Cerebellar nuclear complex (tissue), 1 donor: Measurements from ENCODE around the gene PCDHB14.
"Not testable (repeated sequence)": the region's sequence is repeated elsewhere in the genome, so short reads cannot be mapped to it uniquely, and the experiment has no call there.

Source experiments
- DNase-seq, 2 experiments: peaks; one replicate each; lab custom pipeline; 2025; lab: John Stamatoyannopoulos, UW

PCDHB14 gene

DNA sequence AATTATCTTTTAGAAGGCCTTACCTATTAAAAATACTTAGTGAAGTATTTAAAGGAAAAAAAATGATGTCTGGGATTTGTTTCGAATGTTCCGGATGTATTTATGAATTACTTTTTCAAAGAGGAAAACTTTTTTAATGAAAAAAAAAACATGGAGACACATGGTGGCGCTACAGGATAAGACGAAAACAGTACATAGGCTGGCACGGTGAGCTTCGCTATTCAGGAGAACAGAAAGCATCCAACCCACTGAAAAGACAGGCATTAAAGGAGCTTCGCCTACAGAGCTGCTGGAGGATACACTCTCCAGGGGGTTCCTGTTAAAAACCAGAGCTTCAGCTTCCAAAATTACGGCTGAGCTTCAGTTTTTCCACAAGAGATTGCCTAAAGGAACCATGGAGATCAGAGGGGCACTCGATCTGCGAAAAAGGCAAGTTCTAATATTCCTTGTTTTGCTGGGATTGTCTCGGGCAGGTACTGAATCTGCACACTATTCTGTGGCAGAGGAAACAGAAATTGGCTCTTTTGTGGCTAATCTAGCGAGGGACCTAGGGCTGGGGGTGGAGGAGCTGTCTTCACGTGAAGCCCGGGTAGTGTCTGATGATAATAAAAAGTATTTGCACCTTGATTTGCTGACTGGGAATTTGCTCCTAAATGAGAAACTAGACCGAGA lies at the start of gene PCDHB14:
PCDHB14 (plus strand) TSS at position 232 of the 672 bp plus-strand sequence; CDS start at position 395, 163 bp downstream.
- no peak for DNase-seq

DNA sequence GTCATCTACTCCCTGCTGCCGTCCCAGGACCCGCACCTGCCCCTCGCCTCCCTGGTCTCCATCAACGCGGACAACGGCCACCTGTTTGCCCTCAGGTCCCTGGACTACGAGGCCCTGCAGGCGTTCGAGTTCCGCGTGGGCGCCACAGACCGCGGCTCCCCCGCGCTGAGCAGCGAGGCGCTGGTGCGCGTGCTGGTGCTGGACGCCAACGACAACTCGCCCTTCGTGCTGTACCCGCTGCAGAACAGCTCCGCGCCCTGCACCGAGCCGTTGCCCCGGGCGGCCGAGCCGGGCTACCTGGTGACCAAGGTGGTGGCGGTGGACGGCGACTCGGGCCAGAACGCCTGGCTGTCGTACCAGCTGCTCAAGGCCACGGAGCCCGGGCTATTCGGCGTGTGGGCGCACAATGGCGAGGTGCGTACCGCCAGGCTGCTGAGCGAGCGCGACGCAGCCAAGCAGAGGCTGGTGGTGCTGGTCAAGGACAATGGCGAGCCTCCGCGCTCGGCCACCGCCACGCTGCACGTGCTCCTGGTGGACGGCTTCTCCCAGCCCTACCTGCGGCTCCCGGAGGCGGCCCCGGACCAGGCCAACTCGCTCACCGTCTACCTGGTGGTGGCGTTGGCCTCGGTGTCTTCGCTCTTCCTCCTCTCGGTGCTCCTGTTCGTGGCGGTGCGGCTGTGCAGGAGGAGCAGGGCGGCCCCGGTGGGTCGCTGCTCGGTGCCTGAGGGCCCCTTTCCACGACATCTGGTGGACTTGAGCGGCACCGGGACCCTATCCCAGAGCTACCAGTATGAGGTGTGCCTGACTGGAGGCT lies 48.6 kb upstream of the PCDHB14 start:
- not testable (repeated sequence) for DNase-seq

DNA sequence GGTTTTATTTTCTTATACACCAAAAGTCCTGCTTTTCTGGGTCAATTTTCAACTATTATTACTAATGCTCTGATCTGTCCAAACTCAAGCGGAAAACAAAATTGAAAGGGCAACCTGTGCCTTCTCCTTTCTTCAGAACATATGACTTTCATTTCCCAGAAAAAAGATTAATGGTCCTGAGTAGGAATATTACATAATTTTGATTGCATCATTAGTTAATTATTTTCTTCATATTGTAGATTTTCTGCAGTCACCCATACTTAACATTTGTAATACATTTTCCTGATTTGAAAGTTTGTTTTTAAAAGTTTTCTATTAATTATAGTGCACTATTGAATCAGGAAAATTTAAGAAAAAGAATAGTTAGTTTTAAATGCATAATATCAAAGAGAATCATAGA lies 47.2 kb upstream of the PCDHB14 start:
- DNase-seq: no peak

DNA sequence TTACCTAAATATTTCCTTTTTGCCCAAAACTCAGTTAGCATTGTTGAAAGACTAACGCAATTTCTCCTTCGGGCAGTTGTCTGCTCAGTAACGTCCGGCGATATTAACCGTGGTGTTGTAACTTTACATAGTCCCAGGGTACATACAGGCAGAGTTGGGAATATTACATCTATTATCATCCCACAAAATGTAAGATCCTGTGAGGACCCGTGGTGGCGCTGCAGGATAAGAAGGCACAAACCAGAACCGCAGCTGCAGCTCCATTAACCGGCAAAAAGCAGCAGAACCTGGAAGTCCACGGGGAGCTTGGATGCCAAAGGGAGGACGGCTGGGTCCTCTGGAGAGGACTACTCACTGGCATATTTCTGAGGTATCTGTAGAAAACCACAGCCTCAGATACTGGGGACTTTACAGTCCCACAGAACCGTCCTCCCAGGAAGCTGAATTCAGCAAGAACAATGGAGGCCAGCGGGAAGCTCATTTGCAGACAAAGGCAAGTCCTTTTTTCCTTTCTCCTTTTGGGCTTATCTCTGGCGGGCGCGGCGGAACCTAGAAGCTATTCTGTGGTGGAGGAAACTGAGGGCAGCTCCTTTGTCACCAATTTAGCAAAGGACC lies 45.5 kb upstream of the PCDHB14 start, which contains the start of gene PCDHB8:
PCDHB8 (plus strand) TSS at position 214 of the 615 bp plus-strand sequence; CDS start at position 459, 245 bp downstream.
- not testable (repeated sequence) for DNase-seq

DNA sequence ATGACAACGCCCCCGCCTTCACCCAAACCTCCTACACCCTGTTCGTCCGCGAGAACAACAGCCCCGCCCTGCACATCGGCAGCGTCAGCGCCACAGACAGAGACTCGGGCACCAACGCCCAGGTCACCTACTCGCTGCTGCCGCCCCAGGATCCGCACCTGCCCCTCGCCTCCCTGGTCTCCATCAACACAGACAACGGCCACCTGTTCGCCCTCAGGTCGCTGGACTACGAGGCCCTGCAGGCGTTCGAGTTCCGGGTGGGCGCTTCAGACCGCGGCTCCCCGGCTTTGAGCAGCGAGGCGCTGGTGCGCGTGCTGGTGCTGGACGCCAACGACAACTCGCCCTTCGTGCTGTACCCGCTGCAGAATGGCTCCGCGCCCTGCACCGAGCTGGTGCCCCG lies 43.8 kb upstream of the PCDHB14 start:
- not testable (repeated sequence) for DNase-seq

DNA sequence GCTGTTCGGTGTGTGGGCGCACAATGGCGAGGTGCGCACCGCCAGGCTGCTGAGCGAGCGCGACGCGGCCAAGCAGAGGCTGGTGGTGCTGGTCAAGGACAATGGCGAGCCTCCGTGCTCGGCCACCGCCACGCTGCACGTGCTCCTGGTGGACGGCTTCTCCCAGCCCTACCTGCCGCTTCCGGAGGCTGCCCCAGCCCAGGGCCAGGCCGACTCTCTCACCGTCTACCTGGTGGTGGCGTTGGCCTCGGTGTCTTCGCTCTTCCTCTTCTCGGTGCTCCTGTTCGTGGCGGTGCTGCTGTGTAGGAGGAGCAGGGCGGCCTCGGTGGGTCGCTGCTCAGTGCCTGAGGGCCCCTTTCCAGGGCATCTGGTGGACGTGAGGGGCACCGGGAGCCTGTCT lies 43.3 kb upstream of the PCDHB14 start:
- not testable (repeated sequence) for DNase-seq

DNA sequence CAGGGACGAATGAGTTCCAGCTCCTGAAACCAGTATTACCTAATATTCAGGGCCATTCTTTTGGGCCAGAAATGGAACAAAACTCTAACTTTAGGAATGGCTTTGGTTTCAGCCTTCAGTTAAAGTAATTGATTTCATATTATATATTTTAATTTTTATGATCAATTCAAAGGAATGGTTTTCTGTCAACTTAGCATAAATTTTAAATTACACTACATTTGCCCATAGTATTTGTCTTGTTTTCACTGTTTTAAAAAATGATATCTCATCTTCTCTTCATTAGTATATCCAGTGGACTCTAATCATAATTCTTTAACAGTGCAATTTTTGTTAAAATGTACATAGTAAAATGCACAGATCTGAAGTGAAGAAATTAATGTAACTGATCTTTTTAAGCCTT lies 42.8 kb upstream of the PCDHB14 start:
- DNase-seq: no peak

DNA sequence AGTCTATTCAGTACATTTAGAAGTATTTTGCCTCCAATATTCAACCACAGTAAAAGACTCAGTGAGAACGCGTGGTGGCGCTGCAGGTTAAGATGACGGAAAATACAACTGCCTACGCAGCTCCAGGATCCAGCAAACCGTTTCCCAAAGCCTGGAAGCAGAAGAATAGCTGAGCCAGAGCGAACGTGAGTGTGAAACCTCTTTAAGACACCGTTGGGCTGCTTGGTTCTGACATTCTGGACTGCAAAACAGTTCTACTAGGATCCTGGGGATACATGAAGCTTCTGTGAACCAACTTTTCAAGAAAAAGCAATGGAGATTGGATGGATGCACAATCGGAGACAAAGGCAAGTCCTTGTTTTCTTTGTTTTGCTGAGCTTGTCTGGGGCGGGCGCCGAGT lies 40.9 kb upstream of the PCDHB14 start, which contains the start of gene PCDHB16:
PCDHB16 (plus strand) TSS at position 140 of the 400 bp plus-strand sequence; CDS start at position 313, 173 bp downstream.
- DNase-seq: no peak

DNA sequence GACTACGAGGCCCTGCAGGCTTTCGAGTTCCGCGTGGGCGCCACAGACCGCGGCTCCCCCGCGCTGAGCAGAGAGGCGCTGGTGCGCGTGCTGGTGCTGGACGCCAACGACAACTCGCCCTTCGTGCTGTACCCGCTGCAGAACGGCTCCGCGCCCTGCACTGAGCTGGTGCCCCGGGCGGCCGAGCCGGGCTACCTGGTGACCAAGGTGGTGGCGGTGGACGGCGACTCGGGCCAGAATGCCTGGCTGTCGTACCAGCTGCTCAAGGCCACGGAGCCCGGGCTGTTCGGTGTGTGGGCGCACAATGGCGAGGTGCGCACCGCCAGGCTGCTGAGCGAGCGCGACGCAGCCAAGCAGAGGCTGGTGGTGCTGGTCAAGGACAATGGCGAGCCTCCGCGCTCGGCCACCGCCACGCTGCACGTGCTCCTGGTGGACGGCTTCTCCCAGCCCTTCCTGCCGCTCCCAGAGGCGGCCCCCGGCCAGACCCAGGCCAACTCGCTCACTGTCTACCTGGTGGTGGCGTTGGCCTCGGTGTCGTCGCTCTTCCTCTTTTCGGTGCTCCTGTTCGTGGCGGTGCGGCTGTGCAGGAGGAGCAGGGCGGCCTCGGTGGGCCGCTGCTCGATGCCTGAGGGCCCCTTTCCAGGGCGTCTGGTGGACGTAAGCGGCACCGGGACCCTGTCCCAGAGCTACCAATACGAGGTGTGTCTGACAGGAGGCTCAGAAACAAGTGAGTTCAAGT lies 38.9 kb upstream of the PCDHB14 start:
- DNase-seq: not testable (repeated sequence)

DNA sequence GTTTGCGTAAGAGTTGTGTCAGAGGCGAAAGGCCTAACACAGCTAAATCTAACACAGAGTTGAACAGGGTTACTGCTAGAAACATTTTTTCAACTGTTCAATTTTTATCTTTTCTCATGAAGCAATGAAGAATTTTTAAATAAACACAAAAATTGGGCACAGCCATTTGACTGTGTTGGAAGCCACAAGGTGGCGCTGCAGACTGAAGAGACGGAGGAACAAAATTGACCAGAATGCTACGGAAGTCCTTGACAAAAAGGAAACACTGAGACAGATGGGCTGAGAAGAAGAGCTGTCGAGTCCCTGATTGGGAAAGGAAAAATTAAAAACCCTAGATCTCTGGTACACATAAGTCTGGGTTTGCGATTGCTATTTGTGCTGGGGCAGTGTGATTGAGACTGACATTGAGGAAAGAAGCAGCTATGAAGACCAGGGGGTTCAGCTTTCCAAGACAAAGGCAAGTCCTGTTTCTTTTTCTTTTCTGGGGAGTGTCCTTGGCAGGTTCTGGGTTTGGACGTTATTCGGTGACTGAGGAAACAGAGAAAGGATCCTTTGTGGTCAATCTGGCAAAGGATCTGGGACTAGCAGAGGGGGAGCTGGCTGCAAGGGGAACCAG lies 36.1 kb upstream of the PCDHB14 start, which contains the start of gene PCDHB9:
PCDHB9 (plus strand) TSS at position 265 of the 616 bp plus-strand sequence; CDS start at position 423, 158 bp downstream.
- DNase-seq: no peak

DNA sequence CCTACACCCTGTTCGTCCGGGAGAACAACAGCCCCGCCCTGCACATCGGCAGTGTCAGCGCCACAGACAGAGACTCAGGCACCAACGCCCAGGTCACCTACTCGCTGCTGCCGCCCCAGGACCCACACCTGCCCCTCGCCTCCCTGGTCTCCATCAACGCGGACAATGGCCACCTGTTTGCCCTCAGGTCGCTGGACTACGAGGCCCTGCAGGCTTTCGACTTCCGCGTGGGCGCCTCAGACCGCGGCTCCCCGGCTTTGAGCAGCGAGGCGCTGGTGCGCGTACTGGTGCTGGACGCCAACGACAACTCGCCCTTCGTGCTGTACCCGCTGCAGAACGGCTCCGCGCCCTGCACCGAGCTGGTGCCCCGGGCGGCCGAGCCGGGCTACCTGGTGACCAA lies 34.5 kb upstream of the PCDHB14 start:
- not testable (repeated sequence) for DNase-seq

DNA sequence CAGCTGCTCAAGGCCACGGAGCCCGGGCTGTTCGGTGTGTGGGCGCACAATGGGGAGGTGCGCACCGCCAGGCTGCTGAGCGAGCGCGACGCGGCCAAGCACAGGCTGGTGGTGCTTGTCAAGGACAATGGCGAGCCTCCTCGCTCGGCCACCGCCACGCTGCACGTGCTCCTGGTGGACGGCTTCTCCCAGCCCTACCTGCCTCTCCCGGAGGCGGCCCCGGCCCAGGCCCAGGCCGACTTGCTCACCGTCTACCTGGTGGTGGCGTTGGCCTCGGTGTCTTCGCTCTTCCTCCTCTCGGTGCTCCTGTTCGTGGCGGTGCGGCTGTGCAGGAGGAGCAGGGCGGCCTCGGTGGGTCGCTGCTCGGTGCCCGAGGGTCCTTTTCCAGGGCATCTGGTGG lies 34.0 kb upstream of the PCDHB14 start:
- DNase-seq: not testable (repeated sequence)

DNA sequence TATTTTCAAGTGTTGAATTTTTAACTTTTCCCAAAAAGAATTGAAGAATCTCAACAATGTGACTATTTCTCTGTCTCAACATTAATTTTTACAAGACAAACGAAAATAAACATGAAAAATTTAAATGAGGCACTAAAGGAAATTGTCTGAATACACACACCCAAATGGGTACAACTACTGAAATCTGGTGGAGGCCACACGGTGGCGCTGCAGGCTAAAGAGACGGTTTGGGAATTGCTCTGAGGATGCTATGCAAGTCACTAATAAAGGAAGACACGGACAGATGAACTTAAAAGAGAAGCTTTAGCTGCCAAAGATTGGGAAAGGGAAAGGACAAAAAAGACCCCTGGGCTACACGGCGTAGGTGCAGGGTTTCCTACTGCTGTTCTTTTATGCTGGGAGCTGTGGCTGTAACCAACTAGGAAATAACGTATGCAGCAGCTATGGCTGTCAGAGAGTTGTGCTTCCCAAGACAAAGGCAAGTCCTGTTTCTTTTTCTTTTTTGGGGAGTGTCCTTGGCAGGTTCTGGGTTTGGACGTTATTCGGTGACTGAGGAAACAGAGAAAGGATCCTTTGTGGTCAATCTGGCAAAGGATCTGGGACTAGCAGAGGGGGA lies 30.9 kb upstream of the PCDHB14 start, which contains the start of gene PCDHB10:
PCDHB10 (plus strand) TSS at position 244 of the 616 bp plus-strand sequence; CDS start at position 444, 200 bp downstream.
- no peak for DNase-seq

DNA sequence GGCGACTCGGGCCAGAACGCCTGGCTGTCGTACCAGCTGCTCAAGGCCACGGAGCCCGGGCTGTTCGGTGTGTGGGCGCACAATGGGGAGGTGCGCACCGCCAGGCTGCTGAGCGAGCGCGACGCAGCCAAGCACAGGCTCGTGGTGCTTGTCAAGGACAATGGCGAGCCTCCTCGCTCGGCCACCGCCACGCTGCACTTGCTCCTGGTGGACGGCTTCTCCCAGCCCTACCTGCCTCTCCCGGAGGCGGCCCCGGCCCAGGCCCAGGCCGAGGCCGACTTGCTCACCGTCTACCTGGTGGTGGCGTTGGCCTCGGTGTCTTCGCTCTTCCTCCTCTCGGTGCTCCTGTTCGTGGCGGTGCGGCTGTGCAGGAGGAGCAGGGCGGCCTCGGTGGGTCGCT lies 28.8 kb upstream of the PCDHB14 start:
- DNase-seq: not testable (repeated sequence)

DNA sequence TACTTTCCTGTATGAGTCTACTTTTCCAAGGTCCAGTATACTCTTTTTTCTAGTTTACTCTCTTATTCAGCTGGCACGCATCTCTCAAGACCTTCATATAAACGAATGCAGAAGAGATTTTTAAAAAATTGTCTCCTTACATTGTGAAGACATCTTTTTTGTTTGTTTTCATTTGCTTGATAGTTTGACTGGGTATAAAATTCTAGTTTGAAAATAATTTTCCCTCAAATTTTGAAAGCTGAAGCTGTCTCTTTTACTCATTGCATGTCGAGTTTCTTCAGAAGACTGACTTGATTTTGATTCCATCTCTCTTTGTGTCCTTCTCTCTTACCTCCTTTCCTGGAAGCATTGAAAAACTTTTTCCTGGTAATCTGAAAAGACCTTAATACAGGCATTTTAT lies 26.8 kb upstream of the PCDHB14 start:
- DNase-seq: no peak

DNA sequence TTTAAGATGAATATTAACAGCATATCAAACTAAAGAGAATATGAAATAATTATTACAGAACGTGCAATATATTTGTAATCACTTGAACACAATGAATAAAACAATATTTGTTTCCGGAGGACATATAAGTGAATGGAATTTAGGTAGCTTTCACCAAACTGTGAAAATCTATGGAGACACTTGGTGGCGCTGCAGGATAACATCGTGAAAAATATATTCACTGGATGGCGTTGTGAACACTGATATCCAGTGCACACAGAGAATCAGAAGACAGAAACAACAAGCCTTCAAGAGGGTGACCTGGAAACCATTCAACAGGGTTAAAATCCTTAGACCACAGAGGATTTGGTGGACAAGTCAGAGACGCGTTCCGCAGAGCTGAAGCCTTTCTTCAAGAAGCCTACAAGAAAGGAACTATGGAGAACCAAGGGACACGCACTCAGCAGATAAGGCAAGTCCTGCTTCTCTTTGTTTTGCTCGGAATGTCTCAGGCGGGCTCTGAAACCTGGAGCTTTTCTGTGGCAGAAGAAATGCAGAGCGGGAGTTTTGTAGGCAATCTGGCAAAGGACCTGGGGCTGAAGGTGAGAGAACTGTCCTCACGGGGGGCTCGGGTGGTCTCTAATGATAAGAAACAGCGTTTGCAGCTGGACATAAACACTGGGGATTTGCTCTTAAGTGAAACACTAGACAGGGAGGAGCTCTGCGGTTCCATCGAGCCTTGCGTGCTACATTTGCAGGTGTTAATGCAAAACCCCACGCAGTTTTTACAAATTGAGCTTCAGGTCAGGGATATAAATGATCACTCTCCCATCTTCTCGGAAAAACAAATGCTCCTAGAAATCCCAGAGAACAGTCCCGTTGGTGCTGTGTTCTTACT lies 23.5 kb upstream of the PCDHB14 start, which contains the start of gene PCDHB11:
PCDHB11 (plus strand) TSS at position 269 of the 877 bp plus-strand sequence; CDS start at position 417, 148 bp downstream.
- no peak for DNase-seq

DNA sequence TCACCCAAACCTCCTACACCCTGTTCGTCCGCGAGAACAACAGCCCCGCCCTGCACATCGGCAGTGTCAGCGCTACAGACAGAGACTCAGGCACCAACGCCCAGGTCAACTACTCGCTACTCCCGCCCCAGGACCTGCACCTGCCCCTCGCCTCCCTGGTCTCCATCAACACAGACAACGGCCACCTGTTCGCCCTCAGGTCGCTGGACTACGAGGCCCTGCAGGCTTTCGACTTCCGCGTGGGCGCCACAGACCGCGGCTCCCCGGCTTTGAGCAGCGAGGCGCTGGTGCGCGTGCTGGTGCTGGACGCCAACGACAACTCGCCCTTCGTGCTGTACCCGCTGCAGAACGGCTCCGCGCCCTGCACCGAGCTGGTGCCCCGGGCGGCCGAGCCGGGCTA lies 22.0 kb upstream of the PCDHB14 start:
- DNase-seq: not testable (repeated sequence)

DNA sequence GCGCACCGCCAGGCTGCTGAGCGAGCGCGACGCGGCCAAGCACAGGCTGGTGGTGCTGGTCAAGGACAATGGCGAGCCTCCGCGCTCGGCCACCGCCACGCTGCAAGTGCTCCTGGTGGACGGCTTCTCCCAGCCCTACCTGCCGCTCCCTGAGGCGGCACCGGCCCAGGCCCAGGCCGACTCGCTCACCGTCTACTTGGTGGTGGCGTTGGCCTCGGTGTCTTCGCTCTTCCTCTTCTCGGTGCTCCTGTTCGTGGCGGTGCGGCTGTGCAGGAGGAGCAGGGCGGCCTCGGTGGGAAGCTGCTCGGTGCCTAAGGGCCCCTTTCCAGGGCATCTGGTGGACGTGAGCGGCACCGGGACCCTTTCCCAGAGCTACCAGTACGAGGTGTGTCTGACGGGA lies 21.5 kb upstream of the PCDHB14 start:
- not testable (repeated sequence) for DNase-seq

DNA sequence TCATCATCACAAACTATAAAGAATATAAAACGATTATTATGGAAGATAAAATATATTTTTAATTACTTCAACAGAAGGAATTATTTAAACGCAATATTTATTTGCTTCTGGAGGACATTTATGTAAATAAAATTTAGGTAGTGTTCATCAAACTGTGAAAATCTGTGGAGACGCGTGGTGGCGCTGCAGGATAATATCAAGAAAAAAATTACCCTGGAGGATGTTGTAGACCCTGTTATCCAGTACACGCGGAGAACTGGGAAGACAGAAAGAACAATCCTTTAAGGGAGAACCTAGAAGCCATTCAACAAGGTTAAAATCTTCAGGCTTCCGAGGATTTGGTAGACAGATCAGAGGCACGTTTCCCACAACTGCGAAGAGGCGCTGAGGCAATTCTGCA lies 14.7 kb upstream of the PCDHB14 start, which contains the start of gene PCDHB12:
PCDHB12 (plus strand) TSS at position 242 of the 400 bp plus-strand sequence. CDS start 189 bp downstream, outside the sequence.
- no peak for DNase-seq
